Measurements from ENCODE around the gene FTO. TPM values are rescaled to one million over a fixed set of nuclear protein-coding genes. Genes with fewer than 3 reads are reported as not detected.

The FTO gene
- polyA plus RNA-seq, 3 donors from 2014 or later = 61.3 to 106 (median 65.1) TPM

GRCh38 chr16:54163197-54163843 lies 459.4 kb downstream of the FTO start:
- no peak overlapping the region for H3K4me3 Mint-ChIP-seq
- no peaks in the 10 kb centered on the region for H3K4me1 Mint-ChIP-seq
- DNase-seq = no peak
- no peaks in the 10 kb centered on the region for H3K36me3 Mint-ChIP-seq
- no peak overlapping the region for H3K27ac Mint-ChIP-seq
- H3K27me3 Mint-ChIP-seq (ENCODE audit: low read depth in 3 of 3) = peaks cover 4 to 16% (median 6%) of the 10 kb centered on the region in 3 donors
- peaks cover 0 to 5% (median 1%) of the 10 kb centered on the region in 6 donors for H3K9me3 Mint-ChIP-seq

DNA sequence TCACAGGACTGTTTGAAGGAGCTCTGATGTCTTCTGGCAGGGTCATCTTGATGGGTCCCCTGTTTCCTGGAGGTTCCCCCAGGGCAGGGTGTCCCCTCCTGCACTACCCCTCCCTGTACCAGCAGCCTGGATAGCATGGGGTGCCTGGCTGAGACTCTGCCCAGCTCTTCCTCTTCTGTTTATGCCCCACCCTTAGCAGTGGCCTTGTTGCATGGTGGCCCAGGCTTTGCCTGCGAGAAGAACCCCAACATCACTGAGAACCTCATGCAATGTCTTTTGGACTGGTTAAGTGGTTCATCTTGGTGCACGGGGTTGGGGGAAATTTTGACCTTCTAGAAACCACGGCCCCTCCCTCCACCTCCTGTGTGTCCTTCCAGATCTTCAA lies 460.8 kb downstream of the FTO start:
- Mint-ChIP-seq H3K27me3 (ENCODE audit: low read depth in 3 of 3) (peaks cover 4 to 14% (median 7%) of the 10 kb centered on the region in 3 donors), H3K27ac (no peak overlapping the region), H3K4me3 (no peak overlapping the region), H3K36me3 (no peaks in the 10 kb centered on the region), H3K4me1 (no peaks in the 10 kb centered on the region), H3K9me3 (no peaks in the 10 kb centered on the region)
- no peak for DNase-seq

DNA sequence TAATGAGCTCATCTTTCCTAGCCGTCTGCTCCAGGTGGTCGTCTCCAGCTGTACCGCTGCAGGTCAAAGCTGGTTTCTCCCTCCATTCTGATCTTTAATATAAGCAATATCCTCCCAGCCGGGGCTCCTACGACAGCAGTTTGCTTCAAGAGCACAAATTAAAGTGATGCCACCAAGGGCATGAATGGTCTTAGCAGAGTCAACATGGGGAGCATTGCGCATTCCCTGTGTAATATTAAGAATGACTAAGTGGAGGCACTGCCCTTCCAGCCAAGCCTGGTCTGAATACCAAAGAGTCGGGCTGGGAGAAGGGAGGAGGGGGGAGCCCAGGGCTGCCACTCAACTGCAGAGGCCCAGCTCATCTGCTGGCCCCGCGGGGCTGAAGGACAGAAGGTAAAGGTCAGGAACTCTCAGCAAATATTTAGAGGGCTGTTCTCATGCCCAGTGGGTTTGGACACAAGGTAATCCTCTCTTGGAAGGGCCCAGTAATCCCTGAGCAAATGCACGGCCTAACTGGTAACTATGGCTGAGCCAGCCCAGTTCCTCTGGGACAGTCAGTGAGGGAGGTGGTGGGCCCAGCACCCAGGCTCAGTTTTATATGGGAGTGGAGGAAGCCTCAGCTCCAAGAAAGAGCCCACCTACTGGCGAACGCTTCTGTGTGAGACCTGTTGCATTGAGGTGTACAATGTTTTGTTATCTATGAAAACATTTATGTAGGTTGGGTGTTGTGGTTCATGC lies 461.4 kb downstream of the FTO start:
- H3K27me3 Mint-ChIP-seq (ENCODE audit: low read depth in 3 of 3) = peaks cover 4 to 14% (median 7%) of the 10 kb centered on the region in 3 donors
- no peak overlapping the region for H3K4me3 Mint-ChIP-seq
- H3K9me3 Mint-ChIP-seq = no peaks in the 10 kb centered on the region
- DNase-seq = no peak
- no peak overlapping the region for H3K27ac Mint-ChIP-seq
- H3K4me1 Mint-ChIP-seq = no peaks in the 10 kb centered on the region
- H3K36me3 Mint-ChIP-seq = no peaks in the 10 kb centered on the region

- no peaks in the 10 kb centered on the region for H3K9me3 Mint-ChIP-seq
- no peak overlapping the region for H3K4me3 Mint-ChIP-seq
- no peaks in the 10 kb centered on the region for H3K4me1 Mint-ChIP-seq
- H3K27ac Mint-ChIP-seq = no peak overlapping the region
- no peaks in the 10 kb centered on the region for H3K36me3 Mint-ChIP-seq
- DNase-seq = no peak
- peaks cover 4 to 14% (median 7%) of the 10 kb centered on the region in 3 donors for H3K27me3 Mint-ChIP-seq (ENCODE audit: low read depth in 3 of 3)
These were observed 462.2 kb downstream of the FTO start for GRCh38 chr16:54165912-54166865.

GRCh38 chr16:54169112-54169511 lies 465.2 kb downstream of the FTO start:
- no peaks in the 10 kb centered on the region for H3K4me1 Mint-ChIP-seq
- H3K27me3 Mint-ChIP-seq (ENCODE audit: low read depth in 3 of 3) = peaks cover 6 to 12% (median 9%) of the 10 kb centered on the region in 3 donors
- no peak for DNase-seq
- H3K4me3 Mint-ChIP-seq = no peak overlapping the region
- H3K9me3 Mint-ChIP-seq = no peaks in the 10 kb centered on the region
- H3K36me3 Mint-ChIP-seq = no peaks in the 10 kb centered on the region
- no peak overlapping the region for H3K27ac Mint-ChIP-seq

DNA sequence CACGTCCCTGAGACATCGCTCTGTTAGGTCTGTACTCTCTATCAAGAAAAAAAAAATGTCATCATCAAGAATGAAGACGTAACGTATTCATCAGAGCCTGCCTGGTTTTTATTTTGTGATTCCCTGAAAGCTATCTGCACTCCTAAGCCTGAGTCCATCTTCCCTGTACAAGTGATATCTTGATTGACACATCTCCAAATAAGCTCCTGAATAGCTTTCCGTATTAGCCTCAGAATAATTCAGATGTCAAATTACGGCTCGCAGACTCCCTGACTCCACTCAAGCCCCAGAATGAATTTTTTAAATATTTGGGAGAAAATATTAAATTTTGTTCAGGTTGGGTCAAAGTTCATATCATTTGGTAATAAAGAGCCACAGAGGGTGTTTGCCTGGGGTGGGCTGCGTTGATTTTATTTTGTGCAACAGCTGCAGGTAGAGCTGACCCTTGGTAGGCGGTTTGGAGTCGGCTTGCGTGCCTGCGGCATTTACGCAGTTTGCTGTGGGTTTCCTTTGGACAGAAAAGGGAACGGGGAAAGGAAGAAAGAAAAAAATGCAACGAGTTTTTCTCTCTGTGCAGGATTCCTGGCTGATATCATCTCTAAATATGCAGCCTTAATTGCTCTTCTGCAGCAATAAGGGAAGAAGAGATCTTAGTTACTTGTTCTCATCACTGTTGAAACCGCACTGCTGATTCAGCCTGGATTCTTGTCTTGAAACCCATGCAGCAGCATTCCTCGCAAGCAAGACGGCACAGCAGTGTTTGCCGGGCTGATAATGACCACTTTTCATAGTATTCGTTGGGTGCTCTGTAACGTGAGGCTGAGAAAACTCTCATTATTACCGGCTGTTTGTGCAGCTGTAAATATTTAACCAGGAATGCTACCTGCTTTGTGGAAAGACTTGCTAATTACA lies 467.9 kb downstream of the FTO start:
- H3K27ac Mint-ChIP-seq = no peak overlapping the region
- no peak for DNase-seq
- H3K4me3 Mint-ChIP-seq = no peak overlapping the region
- H3K27me3 Mint-ChIP-seq (ENCODE audit: low read depth in 3 of 3) = peaks cover 3 to 10% (median 6%) of the 10 kb centered on the region in 3 donors
- H3K9me3 Mint-ChIP-seq = no peaks in the 10 kb centered on the region
- no peaks in the 10 kb centered on the region for H3K4me1 Mint-ChIP-seq
- H3K36me3 Mint-ChIP-seq = no peaks in the 10 kb centered on the region

GRCh38 chr16:54173490-54173889 lies 469.5 kb downstream of the FTO start:
- Mint-ChIP-seq H3K27me3 (ENCODE audit: low read depth in 3 of 3) (peaks cover 0 to 6% (median 4%) of the 10 kb centered on the region in 3 donors), H3K9me3 (no peaks in the 10 kb centered on the region), H3K27ac (no peak overlapping the region), H3K36me3 (no peaks in the 10 kb centered on the region), H3K4me1 (no peaks in the 10 kb centered on the region), H3K4me3 (no peak overlapping the region)
- no peak for DNase-seq

DNA sequence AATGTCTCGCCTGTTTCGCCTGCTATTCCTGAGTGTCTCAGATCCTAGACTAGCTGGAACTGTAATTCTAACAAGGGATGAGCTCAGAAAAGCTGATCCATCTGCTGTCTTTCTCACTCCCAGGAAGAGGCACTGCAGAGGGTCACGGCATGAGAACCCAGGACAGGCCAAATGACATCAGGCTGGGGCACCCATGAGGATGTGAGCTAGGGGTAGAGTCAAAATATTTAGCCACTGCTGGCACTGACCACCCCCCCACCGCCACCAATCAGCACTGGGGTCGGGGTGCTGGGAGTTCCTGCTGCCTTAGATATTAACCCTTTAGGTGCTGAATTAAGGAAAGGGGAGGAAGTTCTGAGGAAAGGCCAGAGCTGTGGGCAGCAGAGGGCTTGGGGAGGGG lies 470.2 kb downstream of the FTO start:
- H3K9me3 Mint-ChIP-seq = no peaks in the 10 kb centered on the region
- H3K27me3 Mint-ChIP-seq (ENCODE audit: low read depth in 3 of 3) = peaks cover 0 to 7% (median 4%) of the 10 kb centered on the region in 3 donors
- H3K4me1 Mint-ChIP-seq = no peaks in the 10 kb centered on the region
- no peak overlapping the region for H3K27ac Mint-ChIP-seq
- no peaks in the 10 kb centered on the region for H3K36me3 Mint-ChIP-seq
- no peak for DNase-seq
- H3K4me3 Mint-ChIP-seq = no peak overlapping the region

- Mint-ChIP-seq H3K27me3 (ENCODE audit: low read depth in 3 of 3) (peaks cover 0 to 7% (median 4%) of the 10 kb centered on the region in 3 donors), H3K4me3 (no peak overlapping the region), H3K4me1 (no peaks in the 10 kb centered on the region), H3K27ac (no peak overlapping the region), H3K36me3 (no peaks in the 10 kb centered on the region), H3K9me3 (no peaks in the 10 kb centered on the region)
- DNase-seq = no peak
These were observed 470.8 kb downstream of the FTO start for GRCh38 chr16:54174750-54175149.

- no peaks in the 10 kb centered on the region for H3K36me3 Mint-ChIP-seq
- H3K4me1 Mint-ChIP-seq = no peaks in the 10 kb centered on the region
- H3K9me3 Mint-ChIP-seq = no peaks in the 10 kb centered on the region
- no peak overlapping the region for H3K4me3 Mint-ChIP-seq
- no peak for DNase-seq
- no peak overlapping the region for H3K27ac Mint-ChIP-seq
- H3K27me3 Mint-ChIP-seq (ENCODE audit: low read depth in 3 of 3) = peaks cover 0 to 7% (median 4%) of the 10 kb centered on the region in 3 donors
These were observed 471.2 kb downstream of the FTO start for GRCh38 chr16:54175169-54175551.

DNA sequence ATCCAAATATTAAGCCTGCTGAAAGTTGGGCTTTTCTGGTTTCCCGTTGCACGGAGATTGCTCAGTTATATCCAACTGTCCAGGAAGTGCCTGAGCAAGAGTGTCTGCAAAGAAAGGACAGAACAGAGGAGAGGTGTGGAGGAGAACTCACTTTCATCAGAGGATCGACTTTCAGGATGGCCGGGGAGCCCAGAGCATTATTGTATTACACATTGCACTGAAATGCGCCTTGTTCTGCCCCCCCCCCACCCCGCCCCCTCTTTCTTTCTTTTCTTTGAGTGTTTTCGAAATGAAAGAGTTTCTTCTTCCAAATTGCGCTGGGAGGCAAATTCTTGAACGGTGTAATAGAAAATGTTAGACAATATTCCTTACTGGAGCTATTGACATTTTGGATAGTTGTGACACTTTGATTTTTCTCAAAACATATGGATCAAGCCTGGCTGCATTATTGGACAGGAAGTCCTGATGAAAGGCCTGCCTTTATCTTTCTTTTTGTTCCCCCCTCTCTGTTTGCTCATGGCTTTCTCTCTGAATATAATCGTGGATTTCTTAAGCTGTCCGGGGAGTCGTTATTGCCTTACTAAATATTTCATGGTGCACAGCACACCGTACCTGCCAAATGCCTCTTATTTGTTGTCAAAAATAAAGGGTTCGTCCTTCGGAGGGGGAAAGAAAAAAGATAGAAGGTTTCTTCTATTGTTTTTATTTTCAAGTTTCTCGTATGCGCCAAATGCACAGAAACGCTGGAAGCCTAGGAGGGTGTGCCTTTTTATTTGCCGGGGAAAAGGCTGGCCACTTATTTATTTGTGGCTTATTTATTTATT lies 471.8 kb downstream of the FTO start:
- Mint-ChIP-seq H3K4me3 (no peak overlapping the region), H3K36me3 (no peaks in the 10 kb centered on the region), H3K27me3 (ENCODE audit: low read depth in 3 of 3) (peaks cover 0 to 7% (median 4%) of the 10 kb centered on the region in 3 donors), H3K9me3 (no peaks in the 10 kb centered on the region), H3K4me1 (no peaks in the 10 kb centered on the region), H3K27ac (no peak overlapping the region)
- DNase-seq = no peak

GRCh38 chr16:54176376-54176901 lies 472.5 kb downstream of the FTO start:
- Mint-ChIP-seq H3K27me3 (ENCODE audit: low read depth in 3 of 3) (peaks cover 0 to 7% (median 2%) of the 10 kb centered on the region in 3 donors), H3K36me3 (no peaks in the 10 kb centered on the region), H3K4me1 (no peaks in the 10 kb centered on the region), H3K27ac (no peak overlapping the region), H3K4me3 (no peak overlapping the region), H3K9me3 (no peaks in the 10 kb centered on the region)
- DNase-seq = no peak

All from immature natural killer cell (primary cell).